Transverse colon (tissue), 3 donors: ENCODE results near the gene RIPOR3.

Experiments
- CTCF ChIP-seq, 5 experiments: fragments of 200-600 bp in 3 of 5; fragments of 450-650 bp in 2 of 5; sonication (generic) in 3 of 5; IDR thresholded peaks; 1 replicate in 2 of 5; 2 replicates in 3 of 5; pipeline ENCODE4 v1.5.1; 2016 to 2017; ENCODE audit warnings: antibody characterized with exemption in 5 of 5, inconsistent platforms in 3 of 5, mild to moderate bottlenecking in 2 of 5, moderate library complexity in 1 of 5
- POLR2A ChIP-seq: fragments of 450-650 bp; IDR thresholded peaks from one replicate; pipeline ENCODE4 v1.6.1; 2016; ENCODE audit warnings: antibody characterized with exemption, mild to moderate bottlenecking, moderate library complexity

GRCh38 chr20:50578061-50578777 lies 113.1 kb downstream of the RIPOR3 start:
- TF ChIP-seq POLR2A, result no peak
- no peak for TF ChIP-seq CTCF (IDR thresholded peaks at IDR 0.05)
